ENCODE results near the gene ZNF845. TPM values are rescaled to one million over a fixed set of nuclear protein-coding genes. Genes with fewer than 3 reads are reported as not detected.
"Not testable (repeated sequence)": the region's sequence is repeated elsewhere in the genome, so short reads cannot be mapped to it uniquely, and the experiment has no call there.

ZNF845 gene
- total RNA-seq (2014; rRNA removed; shearing (Covaris generic)): 7.4 and 8.8 TPM in 2 replicates
- 1.7 and 3.2 TPM in 2 replicates for polyA plus RNA-seq (2014; cell fraction: nucleus; rRNA removed)

- peak; percentile 82 for DNase-seq (ENCODE audit: extremely low read depth, low read depth)
Observed at GRCh38 chr19:53333463-53334449, at the start of gene ZNF845. TSS of gene ZNF845 (plus strand) at chr19:53333749. CDS start at chr19:53341308, 7,559 bp downstream.

- no peak for DNase-seq (ENCODE audit: extremely low read depth, low read depth)
Observed at GRCh38 chr19:53285087-53285486, 48.5 kb upstream of the ZNF845 start.

DNA sequence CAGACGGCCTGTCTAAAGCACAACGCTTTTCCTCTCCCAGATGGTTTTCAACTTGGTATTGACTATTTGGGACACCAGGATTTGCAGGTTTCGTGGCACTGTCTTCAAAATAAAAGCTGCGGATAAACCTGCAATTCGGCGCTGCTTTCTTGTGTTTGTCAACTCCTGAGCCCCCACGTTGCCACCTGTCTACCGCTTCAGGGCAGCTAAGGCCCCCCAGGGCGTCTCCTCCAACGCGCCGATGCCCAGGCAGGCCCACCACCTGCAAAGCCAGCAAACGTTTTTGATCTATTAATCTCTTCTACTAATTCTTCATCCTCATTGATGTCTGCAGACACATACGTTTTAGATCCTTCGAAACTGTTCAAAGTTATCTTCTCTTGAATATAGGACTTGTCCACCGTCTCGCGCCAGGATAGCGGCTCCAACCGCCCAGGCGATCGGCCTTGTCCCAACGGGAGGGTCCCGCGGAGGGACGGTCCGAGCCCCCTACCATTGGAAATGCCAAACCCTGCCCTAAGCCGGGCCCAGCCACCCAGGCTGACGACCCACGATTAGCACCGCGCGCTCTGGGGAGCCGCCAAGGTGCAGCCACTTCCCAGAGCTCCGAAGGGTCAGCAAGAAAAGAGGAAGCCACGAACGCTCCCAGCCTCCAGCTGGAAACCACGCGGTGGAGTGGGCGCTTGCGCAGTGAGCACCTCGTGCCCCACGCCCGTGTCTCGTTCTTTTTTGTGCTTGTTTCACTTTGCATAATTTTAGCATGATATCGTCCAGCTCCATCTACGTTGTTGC is 42.6 kb upstream of the ZNF845 start:
- no peak for DNase-seq (ENCODE audit: extremely low read depth, low read depth)

- no peak for DNase-seq (ENCODE audit: extremely low read depth, low read depth)
Observed at GRCh38 chr19:53294786-53295441, 38.6 kb upstream of the ZNF845 start.

GRCh38 chr19:53301341-53301740 is 32.2 kb upstream of the ZNF845 start:
- DNase-seq (ENCODE audit: extremely low read depth, low read depth): not testable (repeated sequence)

- no peak for DNase-seq (ENCODE audit: extremely low read depth, low read depth)
Observed at GRCh38 chr19:53308339-53308811, 25.2 kb upstream of the ZNF845 start.

DNA sequence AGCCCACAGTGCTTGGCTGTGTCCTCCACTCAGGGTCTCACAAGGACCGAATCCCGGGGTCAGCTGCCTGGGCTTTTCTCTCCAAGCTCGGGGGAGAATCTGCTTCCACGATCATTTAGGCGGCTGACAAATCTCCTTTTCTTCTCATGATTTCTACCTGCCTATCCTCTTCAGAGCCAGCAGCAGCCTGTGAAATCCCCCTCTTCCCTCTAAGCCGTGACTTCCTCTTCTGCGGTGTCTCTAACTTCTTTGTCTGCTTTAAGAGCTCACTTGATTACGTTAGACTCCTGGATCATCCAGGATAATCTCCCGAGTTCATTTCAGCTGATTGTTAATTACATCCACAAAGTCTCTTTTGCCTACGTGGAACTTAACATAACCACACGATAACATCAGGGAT is 22.5 kb upstream of the ZNF845 start:
- DNase-seq (ENCODE audit: extremely low read depth, low read depth): no peak

DNA sequence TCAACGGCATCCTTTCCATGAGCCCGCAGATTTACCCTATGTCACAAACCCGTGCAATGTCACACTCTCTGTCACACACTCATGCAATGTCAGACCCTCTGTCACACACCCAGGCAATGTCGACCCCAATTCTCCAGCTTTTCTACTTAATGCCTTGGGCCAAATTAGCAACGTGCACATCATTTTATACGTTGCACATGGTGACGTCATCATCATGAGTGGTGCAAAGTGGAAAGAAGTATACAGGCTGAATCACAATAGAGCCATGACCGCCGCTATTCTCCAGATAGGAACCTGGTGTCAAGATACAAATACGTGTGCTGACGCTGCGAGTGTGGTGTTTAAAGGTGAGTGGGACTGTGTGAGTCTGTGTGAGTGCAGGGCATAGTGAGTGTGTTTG is 21.7 kb upstream of the ZNF845 start:
- DNase-seq (ENCODE audit: extremely low read depth, low read depth): no peak

DNA sequence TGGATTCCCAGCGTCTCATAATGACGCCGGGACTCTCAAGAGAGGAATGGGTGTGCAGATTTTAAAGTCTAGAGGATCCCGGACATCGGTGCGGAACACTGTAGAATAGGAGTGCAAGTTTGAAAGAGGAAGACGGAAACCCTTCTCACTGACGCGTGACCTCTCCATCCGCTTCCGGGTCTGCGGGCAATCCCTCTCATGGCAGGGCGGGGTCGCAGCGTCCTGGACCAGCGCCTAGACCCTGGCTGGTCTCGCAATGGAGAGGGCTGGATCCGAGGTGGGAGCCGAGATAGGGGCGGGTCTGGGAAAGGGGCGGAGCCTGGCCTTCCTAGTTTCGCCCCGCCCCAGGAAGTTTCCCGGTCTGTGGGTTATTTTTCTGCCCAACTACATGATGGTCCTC is 4.6 kb upstream of the ZNF845 start:
- no peak for DNase-seq (ENCODE audit: extremely low read depth, low read depth)

DNA sequence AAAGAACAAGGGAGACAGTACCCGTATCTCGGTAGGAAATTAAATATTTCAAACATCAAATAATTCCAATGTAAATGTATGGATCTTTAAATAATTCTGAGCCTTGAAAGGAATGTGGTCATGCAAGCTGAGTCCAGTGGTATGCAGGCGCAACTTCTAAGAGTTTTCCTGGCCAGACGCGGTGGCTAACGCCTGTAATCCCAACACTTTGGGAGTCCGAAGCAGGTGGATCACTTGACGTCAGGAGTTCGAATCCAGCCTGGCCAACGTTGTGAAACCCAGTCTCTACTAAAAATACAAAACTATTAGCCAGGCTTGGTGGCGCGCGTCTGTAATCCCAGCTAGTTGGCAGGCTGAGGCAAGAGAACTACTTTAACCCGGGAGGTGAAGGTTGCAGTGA is 1.1 kb upstream of the ZNF845 start:
- DNase-seq (ENCODE audit: extremely low read depth, low read depth): no peak

GRCh38 chr19:53333066-53333462 is 485 bp upstream of the ZNF845 start:
- DNase-seq (ENCODE audit: extremely low read depth, low read depth): no peak

GRCh38 chr19:53344403-53344802 is 10.9 kb downstream of the ZNF845 start:
- not testable (repeated sequence) for DNase-seq (ENCODE audit: extremely low read depth, low read depth)

DNA sequence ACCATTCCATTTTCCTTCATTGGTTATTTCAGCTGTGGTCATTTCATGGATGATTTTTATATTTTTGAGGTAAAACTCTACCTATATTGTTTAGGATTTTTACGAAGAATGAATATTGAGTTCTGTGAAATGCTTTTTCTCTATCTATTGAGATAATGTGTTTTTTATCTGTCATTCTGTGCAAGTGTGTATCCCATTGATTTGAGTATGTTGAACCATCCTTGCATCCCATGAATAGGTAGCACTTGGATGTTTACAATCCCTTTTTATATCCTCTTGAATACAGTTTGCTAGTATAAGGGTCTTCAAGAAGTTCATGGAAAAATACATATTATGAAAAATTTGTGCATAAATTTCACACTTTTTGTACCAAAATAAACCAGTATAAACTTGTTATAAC is 22.2 kb downstream of the ZNF845 start:
- no peak for DNase-seq (ENCODE audit: extremely low read depth, low read depth)

DNA sequence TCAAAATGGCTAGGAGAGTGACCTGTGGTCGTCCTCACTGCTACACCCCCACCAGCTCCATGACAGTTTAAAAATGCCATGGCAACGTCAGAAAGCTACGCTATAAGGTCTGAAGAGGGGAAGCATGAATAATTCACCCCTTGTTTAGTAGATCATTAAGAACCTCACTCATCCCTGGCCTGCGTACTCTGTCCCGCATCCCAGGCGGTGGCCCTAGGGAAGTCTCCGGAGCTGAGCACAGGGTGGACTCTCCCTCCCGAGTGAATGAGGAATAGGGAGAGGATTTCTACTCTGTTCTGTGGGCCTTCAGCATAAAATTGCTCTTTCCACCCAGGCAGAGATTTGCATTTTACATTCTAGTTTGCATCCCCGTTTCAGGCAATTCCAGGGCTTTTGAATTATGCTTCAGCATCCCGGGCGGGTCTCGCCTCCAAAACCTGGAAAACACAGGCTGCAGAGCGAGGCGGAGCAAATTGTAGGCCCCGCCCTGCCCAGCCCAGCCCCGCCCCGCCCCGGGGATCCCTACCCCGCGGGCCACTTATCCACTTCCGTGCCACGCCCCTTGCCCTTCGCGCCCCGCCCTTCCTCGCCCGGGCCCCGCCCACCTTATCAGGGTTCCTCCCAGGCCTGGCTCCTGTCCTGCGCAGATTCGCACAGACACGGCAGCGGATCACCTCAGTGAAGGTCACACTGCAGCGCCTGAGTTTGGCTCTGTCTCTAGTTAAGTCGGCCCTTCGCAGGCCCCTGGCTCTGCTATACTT is 24.5 kb downstream of the ZNF845 start:
- DNase-seq (ENCODE audit: extremely low read depth, low read depth): no peak

GRCh38 chr19:53360056-53360455 is 26.5 kb downstream of the ZNF845 start:
- DNase-seq (ENCODE audit: extremely low read depth, low read depth): not testable (repeated sequence)

DNA sequence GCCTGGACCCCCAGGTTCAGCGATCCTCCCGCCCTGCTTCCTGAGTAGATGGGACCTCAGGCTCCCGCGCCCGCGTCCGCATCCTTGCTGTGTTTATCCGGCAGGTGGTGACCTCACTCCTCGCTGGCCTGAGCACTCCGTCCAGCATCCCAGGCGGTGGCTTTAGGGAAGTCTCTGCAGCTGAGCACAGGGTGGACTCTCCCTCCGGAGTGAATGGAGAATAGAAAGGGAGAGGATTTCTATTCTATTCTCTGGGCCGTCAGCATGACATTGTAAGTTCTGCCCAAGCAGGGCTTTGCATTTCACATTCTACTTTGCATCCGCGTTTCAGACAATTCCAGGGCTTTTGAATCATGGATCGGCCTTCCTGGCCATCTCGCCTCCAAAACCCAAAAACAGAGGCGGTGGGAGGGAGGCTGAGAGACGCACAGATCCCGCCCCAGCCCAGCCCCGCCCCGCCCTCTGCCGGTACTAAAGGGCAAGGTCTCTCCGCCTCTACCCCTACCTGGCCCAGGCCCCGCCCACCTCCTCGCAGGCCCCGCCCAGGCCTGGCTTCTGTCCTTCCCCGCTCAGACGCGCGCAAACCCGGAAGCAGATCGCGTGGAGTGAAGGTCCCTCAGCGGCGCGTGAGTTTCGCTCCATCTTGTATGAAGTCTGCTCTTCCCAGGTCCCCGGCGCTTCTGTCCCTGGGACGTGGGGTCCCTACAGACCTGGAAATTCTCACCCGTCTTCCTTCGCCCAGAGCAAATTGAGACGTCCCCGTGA is 31.8 kb downstream of the ZNF845 start, which contains the start of gene ZNF525:
Gene ZNF525, plus strand, starts transcription at position 572 of the 765 bp plus-strand sequence. CDS start 6,577 bp downstream, outside the sequence.
- peak; percentile 8 for DNase-seq (ENCODE audit: extremely low read depth, low read depth)

GRCh38 chr19:53365899-53366493 is 32.4 kb downstream of the ZNF845 start:
- DNase-seq (ENCODE audit: extremely low read depth, low read depth): no peak

DNA sequence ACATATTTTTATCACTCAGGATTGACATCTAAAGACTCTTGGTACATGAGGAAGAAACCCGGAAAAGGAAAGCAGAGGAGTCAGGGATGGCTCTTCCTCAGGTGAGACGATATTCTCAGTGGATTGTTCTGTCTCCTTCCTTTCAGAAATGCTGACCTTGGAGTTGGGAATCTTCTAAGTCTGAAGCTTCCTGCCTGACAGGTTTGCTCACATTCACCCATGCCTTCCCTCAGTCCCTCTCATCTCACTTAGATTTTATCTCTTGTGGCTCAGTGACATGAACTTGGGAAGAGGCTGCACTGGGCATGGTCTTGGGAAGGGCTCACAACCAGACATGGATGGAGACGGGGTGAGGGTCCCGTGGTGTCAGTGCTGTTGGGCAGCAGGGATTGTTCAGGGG is 38.6 kb downstream of the ZNF845 start:
- DNase-seq (ENCODE audit: extremely low read depth, low read depth): no peak

DNA sequence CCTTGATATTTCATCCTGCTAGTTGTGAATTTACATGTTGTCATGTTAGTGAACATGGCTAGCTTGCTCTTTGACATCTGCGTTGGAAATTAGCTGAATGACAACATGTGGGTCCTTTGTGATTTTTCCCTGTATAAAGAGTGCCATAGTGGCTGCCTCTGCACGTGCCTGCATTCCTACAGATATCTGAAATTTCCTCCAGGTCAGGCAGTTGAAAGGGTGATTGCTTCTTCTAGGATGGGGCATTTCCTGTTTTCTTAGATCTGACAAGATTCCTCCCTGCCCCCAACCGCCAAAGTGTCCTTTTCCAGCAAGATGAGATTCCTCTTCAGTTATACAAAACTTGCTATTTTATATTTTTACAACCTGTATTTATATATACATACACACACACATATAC is 40.7 kb downstream of the ZNF845 start:
- DNase-seq (ENCODE audit: extremely low read depth, low read depth): no peak

All from NCI-H460 (cell line).